DOHH2 (cell line): Measurements from ENCODE around the gene CIB4.

Source experiments
- H3F3A ChIP-seq: fragments of 200-600 bp; sonication (generic), shearing (Covaris generic); 2 replicates; pipeline ENCODE4 v1.6.0; 2016; ENCODE audit warnings: antibody characterized with exemption, mild to moderate bottlenecking; ENCODE audit not compliant: control insufficient read depth, insufficient read depth
- H3K27ac ChIP-seq: fragments of 200-600 bp; sonication (generic); 2 replicates; pipeline ENCODE4 v1.5.1; 2014; ENCODE audit warnings: low read depth, mild to moderate bottlenecking, low read length, moderate library complexity
- H3K27me3 ChIP-seq: fragments of 200-600 bp; sonication (generic); 2 replicates; pipeline ENCODE4 v1.6.1; 2014; ENCODE audit warnings: mild to moderate bottlenecking, low read length, mixed read lengths; ENCODE audit not compliant: control insufficient read depth
- H3K36me3 ChIP-seq: fragments of 200-600 bp; sonication (generic); 2 replicates; pipeline ENCODE4 v1.6.1; 2014; ENCODE audit warnings: mild to moderate bottlenecking, low read length, moderate library complexity, mixed read lengths; ENCODE audit not compliant: control insufficient read depth
- H3K4me1 ChIP-seq: fragments of 200-600 bp; sonication (generic); 2 replicates; pipeline ENCODE4 v1.6.1; 2014; ENCODE audit warnings: mild to moderate bottlenecking, low read length, mixed read lengths; ENCODE audit not compliant: control insufficient read depth
- H3K4me2 ChIP-seq: fragments of 200-600 bp; sonication (generic); 2 replicates; pipeline ENCODE4 v1.6.0; 2014; ENCODE audit warnings: mild to moderate bottlenecking, low read length, moderate library complexity
- H3K4me3 ChIP-seq: fragments of 200-600 bp; sonication (generic); 2 replicates; pipeline ENCODE4 v1.5.1; 2014; ENCODE audit warnings: mild to moderate bottlenecking, low read length, mixed read lengths
- H3K79me2 ChIP-seq: fragments of 200-600 bp; sonication (generic); 2 replicates; pipeline ENCODE4 v1.6.1; 2014; ENCODE audit warnings: mild to moderate bottlenecking, low read length, mixed read lengths; ENCODE audit not compliant: control insufficient read depth
- H3K9me2 ChIP-seq: fragments of 200-600 bp; sonication (generic); replicated peaks from 2 replicates; pipeline ENCODE4 v1.6.1; 2014; ENCODE audit warnings: mild to moderate bottlenecking, low read length, mixed read lengths; ENCODE audit not compliant: control insufficient read depth
- H3K9me3 ChIP-seq: fragments of 200-600 bp; sonication (generic); 2 replicates; pipeline ENCODE4 v1.6.1; 2014; ENCODE audit warnings: antibody characterized with exemption, low read length, mixed read lengths; ENCODE audit not compliant: control insufficient read depth, insufficient read depth
- H4K20me1 ChIP-seq: fragments of 200-600 bp; sonication (generic); 2 replicates; pipeline ENCODE4 v1.6.0; 2014; ENCODE audit warnings: low read depth, mild to moderate bottlenecking, antibody characterized with exemption, low read length, moderate library complexity; ENCODE audit not compliant: control insufficient read depth, insufficient read depth
- CTCF ChIP-seq: fragments of 200-600 bp; sonication (generic); IDR thresholded peaks from one replicate; pipeline ENCODE4 v1.5.1; 2014; ENCODE audit warnings: antibody characterized with exemption, mild to moderate bottlenecking, low read depth, low read length; ENCODE audit not compliant: poor library complexity, severe bottlenecking
- EZH2phosphoT487 ChIP-seq: fragments of 200-600 bp; sonication (generic); IDR thresholded peaks from 2 replicates; pipeline ENCODE4 v1.6.1; 2017; ENCODE audit warnings: borderline replicate concordance, mild to moderate bottlenecking, antibody characterized with exemption, low read length, moderate library complexity, mixed read lengths

Gene CIB4

GRCh38 chr2:26532301-26533250 lies 108.6 kb downstream of the CIB4 start:
- Histone ChIP-seq H3K4me3 (no peak overlapping the region), H4K20me1 (no peaks in the 10 kb centered on the region), H3K79me2 (no peaks in the 10 kb centered on the region), H3K36me3 (no peaks in the 10 kb centered on the region), H3K9me3 (no peaks in the 10 kb centered on the region), H3K4me2 (no peak overlapping the region), H3F3A (no peaks in the 10 kb centered on the region), H3K27me3 (no peaks in the 10 kb centered on the region), H3K27ac (no peak overlapping the region), H3K9me2 (no peaks in the 10 kb centered on the region), H3K4me1 (no peaks in the 10 kb centered on the region)
- TF ChIP-seq EZH2phosphoT487 (no peak), CTCF (no peak)
